ENCODE measurements around the gene EFNA3. TPM values are rescaled to one million over a fixed set of nuclear protein-coding genes. Genes with fewer than 3 reads are reported as not detected.

The EFNA3 gene
- total and polyA plus RNA-seq, 2 of the 4 experiments (the other 2 are of a cell fraction), result 0.72 to 1.6 TPM

DNA sequence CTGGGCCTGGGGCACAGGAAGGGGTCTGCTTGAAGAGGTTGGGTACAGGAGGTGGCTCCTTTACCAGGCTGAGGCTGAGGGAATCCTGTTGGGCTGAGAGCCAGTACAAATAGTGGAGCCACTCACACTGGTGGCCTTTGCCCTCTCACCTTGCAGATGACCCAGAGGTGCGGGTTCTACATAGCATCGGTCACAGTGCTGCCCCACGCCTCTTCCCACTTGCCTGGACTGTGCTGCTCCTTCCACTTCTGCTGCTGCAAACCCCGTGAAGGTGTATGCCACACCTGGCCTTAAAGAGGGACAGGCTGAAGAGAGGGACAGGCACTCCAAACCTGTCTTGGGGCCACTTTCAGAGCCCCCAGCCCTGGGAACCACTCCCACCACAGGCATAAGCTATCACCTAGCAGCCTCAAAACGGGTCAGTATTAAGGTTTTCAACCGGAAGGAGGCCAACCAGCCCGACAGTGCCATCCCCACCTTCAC is 55.2 kb downstream of the EFNA3 start:
- no peak overlapping the region for H3K18ac ChIP-seq (ENCODE audit: low read depth, low read length)
- H3K4ac ChIP-seq (ENCODE audit: low read depth, low read length), result no peak overlapping the region
- no peak overlapping the region for H4K5ac ChIP-seq (ENCODE audit: low read depth, low read length)
- peaks cover 5% of the 10 kb centered on the region for H3K27me3 ChIP-seq (ENCODE audit: control insufficient read depth, insufficient read depth, low read length)
- H3K56ac ChIP-seq (ENCODE audit: extremely low read depth, insufficient read depth, low read length), result no peak overlapping the region
- TF ChIP-seq BHLHE40 (IDR thresholded peaks at IDR 0.05; ENCODE audit: low read depth, low read length) (no peak), MAZ (IDR thresholded peaks at IDR 0.05; ENCODE audit: borderline replicate concordance, low read depth, low read length) (no peak), CEBPB (IDR thresholded peaks at IDR 0.05; ENCODE audit: low read depth, low read length) (no peak)
- TF ChIP-seq, protein P1, sequence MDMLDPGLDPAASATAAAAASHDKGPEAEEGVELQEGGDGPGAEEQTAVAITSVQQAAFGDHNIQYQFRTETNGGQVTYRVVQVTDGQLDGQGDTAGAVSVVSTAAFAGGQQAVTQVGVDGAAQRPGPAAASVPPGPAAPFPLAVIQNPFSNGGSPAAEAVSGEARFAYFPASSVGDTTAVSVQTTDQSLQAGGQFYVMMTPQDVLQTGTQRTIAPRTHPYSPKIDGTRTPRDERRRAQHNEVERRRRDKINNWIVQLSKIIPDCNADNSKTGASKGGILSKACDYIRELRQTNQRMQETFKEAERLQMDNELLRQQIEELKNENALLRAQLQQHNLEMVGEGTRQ (IDR thresholded peaks at IDR 0.05; ENCODE audit: low read depth, low read length), result no peak
- dilution Hi-C loops (cut with HindIII; ENCODE audit: low sequenced_read_pairs, unreplicated experiment) (no loop called here), intact Hi-C loops (cut with micrococcal nuclease) (no loop called here), in situ Hi-C loops (cut with MboI; ENCODE audit: low sequenced_read_pairs) (no loop called here)
- ATAC-seq (ENCODE audit: low read depth) (no peak), DNase-seq (no peak)
- WGBS, 2 experiments (ENCODE audit: extremely low coverage in 2 of 2, insufficient read length in 1 of 2), result 90% methylated on average over 2 of the region's 7 CpGs; no CpG with 5 or more reads in 1 of the 2 experiments
- no peak overlapping the region for H2BK20ac ChIP-seq (ENCODE audit: low read depth, low read length)
- H3K14ac ChIP-seq (replicated peaks; ENCODE audit: low read depth, low read length), result no peak overlapping the region
- no peaks in the 10 kb centered on the region for H4K20me1 ChIP-seq (ENCODE audit: insufficient read depth, low read length)
- H3K79me1 ChIP-seq (ENCODE audit: low read depth in 1 of 2, low read length in 2 of 2), result peaks cover 16 to 32% of the 10 kb centered on the region in 2 experiments
- H2AFZ ChIP-seq (replicated peaks; ENCODE audit: low read length, poor library complexity), result peak overlapping the region; percentile 25
- POLR2A ChIA-PET (ENCODE audit: unreplicated experiment), result no interaction called here
- H2AK9ac ChIP-seq (replicated peaks; ENCODE audit: low read depth, low read length, poor library complexity), result no peak overlapping the region
- H3K4me1 ChIP-seq (ENCODE audit: control insufficient read depth, insufficient read depth, low read length), result peaks cover 17% of the 10 kb centered on the region
- H3K23ac ChIP-seq (ENCODE audit: low read depth, low read length), result no peak overlapping the region
- peaks cover 24% of the 10 kb centered on the region; the same call in 1 of the 2 replicates for H3K9me1 ChIP-seq (ENCODE audit: insufficient read depth, low read length)
- no peak overlapping the region for H3K27ac ChIP-seq (ENCODE audit: insufficient read depth, low read length)
- CTCF ChIA-PET, result no interaction called here
- no peaks in the 10 kb centered on the region for H3K9me3 ChIP-seq (ENCODE audit: control insufficient read depth, insufficient read depth, low read length)
- H2AK5ac ChIP-seq (ENCODE audit: low read depth, low read length), result peak overlapping the region; percentile 34; the same call in 1 of the 2 replicates
- H4K91ac ChIP-seq (ENCODE audit: insufficient read depth, low read depth, low read length), result no peak overlapping the region
- no peak overlapping the region for H2BK5ac ChIP-seq (ENCODE audit: low read depth, low read length, poor library complexity, severe bottlenecking)
- BruUV-seq (replicated peaks), result no TSS peak
- no peak overlapping the region for H2BK120ac ChIP-seq (ENCODE audit: low read depth, low read length)
- H3K4me2 ChIP-seq (ENCODE audit: low read depth, low read length), result no peak overlapping the region
- no peak overlapping the region for H3K9ac ChIP-seq (ENCODE audit: low read depth, low read length)
- no peak overlapping the region for H4K8ac ChIP-seq (ENCODE audit: low read depth in 2 of 2, low read length in 2 of 2)
- no peak overlapping the region for H3K4me3 ChIP-seq (ENCODE audit: insufficient read depth, low read depth, low read length)
- peaks cover 9% of the 10 kb centered on the region for H3K36me3 ChIP-seq (ENCODE audit: control insufficient read depth, insufficient read depth, low read length)
- no peak overlapping the region for H2BK15ac ChIP-seq (ENCODE audit: low read depth, low read length)
